NCI-H2107 treated with DMSO at 0.1 percent for 48 hours (cell line): Measurements from ENCODE around the gene KAT14.
"Not testable (repeated sequence)": the region's sequence is repeated elsewhere in the genome, so short reads cannot be mapped to it uniquely, and the experiment has no call there.

ENCODE experiments used
- DNase-seq: peaks from one replicate; lab custom pipeline; 2025; ENCODE audit not compliant: unreplicated experiment; lab: John Stamatoyannopoulos, UW

The KAT14 gene

DNA sequence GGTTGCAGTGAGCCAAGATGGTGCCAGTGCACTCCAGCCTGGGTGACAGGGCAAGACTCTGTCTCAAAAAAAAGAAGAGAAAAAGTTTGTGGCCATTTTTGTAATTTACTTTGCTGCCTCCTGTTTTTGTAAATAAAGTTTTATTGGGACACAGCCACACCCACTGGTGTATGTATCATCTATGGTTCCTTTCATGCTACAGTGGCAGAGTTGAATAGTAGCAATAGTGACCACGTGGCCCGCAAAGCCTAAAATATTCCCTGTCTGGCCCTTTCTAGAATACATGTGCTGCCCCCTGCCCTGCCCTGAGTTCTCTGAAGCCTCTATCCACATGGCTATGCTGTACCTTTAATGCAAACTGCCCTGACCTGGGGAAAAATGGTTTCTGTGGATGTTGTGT, 75.3 kb downstream of the KAT14 start:
- DNase-seq: no peak

- no peak for DNase-seq
These were observed 77.9 kb downstream of the KAT14 start for GRCh38 chr20:18215566-18215965.

- DNase-seq: no peak
These were observed 80.6 kb downstream of the KAT14 start for GRCh38 chr20:18218280-18218679.

GRCh38 chr20:18223409-18223808, 85.7 kb downstream of the KAT14 start:
- no peak for DNase-seq

- DNase-seq: no peak
These were observed 87.4 kb downstream of the KAT14 start for GRCh38 chr20:18224968-18225568.

DNA sequence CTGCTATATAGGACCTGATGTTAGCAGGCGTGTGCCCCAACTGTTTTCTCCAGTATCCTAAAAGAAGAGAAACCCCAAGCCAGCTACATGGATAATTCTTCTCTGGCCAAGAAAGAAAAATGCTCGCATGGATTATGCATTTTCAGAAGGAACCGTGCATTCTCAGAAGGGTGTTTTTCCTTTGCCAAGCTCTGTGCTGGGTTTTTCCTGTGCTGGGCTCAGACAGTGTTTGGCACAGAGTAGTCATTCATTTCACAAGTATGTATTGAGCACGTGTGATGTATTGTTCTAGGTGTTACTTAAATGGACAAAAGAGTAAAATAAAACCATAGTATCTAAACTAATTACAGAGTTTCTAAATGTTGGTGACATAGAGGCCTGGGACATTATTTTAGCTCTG, 88.0 kb downstream of the KAT14 start:
- DNase-seq: no peak

DNA sequence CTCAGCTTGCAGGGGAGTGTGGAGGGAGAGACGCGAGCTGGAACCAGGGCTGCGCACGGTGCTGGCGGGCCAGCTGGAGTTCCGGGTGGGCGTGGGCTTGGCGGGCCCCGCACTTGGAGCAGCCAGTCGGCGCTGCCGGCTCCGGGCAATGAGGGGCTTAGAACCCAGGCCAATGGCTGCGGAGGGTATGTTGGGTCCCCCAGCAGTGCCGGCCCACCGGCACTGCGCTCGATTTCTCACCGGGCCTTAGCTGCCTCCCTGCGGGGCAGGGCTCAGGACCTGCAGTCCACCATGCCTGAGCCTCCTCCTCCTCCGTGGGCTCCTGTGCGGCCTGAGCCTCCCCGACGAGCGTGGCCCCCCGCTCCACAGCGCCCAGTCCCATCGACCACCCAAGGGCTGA, 89.1 kb downstream of the KAT14 start:
- not testable (repeated sequence) for DNase-seq

DNA sequence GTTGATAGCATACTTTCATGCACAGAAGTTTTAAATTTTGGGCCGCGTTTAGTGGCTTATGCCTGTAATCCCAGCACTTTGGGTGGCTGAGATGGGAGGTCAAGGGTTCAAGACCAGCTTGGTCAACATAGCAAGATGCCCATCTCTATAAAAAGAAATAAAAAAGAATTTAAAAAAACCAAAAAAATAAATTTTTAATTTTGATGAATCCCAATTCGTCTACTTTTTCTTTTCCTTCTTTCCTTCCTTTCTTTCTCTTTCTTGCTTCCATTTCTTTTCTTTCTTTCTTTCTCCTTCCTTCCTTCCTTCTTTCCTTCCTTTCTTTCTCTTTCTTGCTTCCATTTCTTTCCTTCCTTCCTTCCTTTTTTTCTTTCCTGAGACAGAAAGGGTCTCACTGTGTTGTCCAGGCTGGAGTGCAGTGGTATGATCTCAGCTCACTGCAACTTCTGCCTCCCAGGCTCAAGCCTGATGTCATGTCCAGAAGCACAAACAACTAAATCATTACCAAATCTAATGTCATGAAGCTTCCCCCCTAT, 95.8 kb downstream of the KAT14 start:
- no peak for DNase-seq
